Transverse colon (tissue), 4 donors: Measurements from ENCODE around the gene BANP. TPM values are rescaled to one million over a fixed set of nuclear protein-coding genes. Genes with fewer than 3 reads are reported as not detected.

ENCODE experiments used
- DNase-seq: peaks from one replicate; pipeline ENCODE4 v3.0.0-alpha.2; 2019
- H3K27ac ChIP-seq, 4 donors: fragments of 200-600 bp; sonication (generic); 2 replicates each; pipeline ENCODE4 v1.5.1; 2016 to 2018; ENCODE audit warnings: inconsistent platforms in 4 of 4
- H3K27me3 ChIP-seq: fragments of 200-600 bp; sonication (generic); 2 replicates; pipeline ENCODE4 v1.5.1; 2017; ENCODE audit warnings: inconsistent platforms
- H3K36me3 ChIP-seq, 4 donors: fragments of 200-600 bp; sonication (generic); 2 replicates each; pipeline ENCODE4 v1.5.1; 2017 to 2019; ENCODE audit warnings: inconsistent platforms in 4 of 4
- H3K4me1 ChIP-seq, 4 donors: fragments of 200-600 bp; sonication (generic); 2 replicates each; pipeline ENCODE4 v1.5.1; 2017 to 2020; ENCODE audit warnings: inconsistent platforms in 4 of 4
- H3K4me3 ChIP-seq, 4 donors: fragments of 200-600 bp; sonication (generic); 1 replicate in 1 of 4; 2 replicates in 3 of 4; pipeline versions ENCODE4 v1.5.1 to v1.6.1; 2017 to 2019; ENCODE audit warnings: inconsistent platforms in 4 of 4
- H3K9me3 ChIP-seq, 2 donors: fragments of 200-600 bp; sonication (generic); 2 replicates each; pipeline ENCODE4 v1.5.1; 2017 to 2019; ENCODE audit warnings: inconsistent platforms in 2 of 2
- CTCF ChIP-seq, 5 experiments: fragments of 200-600 bp in 3 of 5; fragments of 450-650 bp in 2 of 5; sonication (generic) in 3 of 5; IDR thresholded peaks; 1 replicate in 2 of 5; 2 replicates in 3 of 5; pipeline ENCODE4 v1.5.1; 2016 to 2017; ENCODE audit warnings: antibody characterized with exemption in 5 of 5, inconsistent platforms in 3 of 5, mild to moderate bottlenecking in 2 of 5, moderate library complexity in 1 of 5
- EP300 ChIP-seq: sonication (generic); formaldehyde crosslinking; IDR thresholded peaks from one replicate; pipeline ENCODE4 v1.6.1; 2017; ENCODE audit warnings: antibody characterized with exemption, low read depth
- POLR2A ChIP-seq: fragments of 450-650 bp; IDR thresholded peaks from one replicate; pipeline ENCODE4 v1.6.1; 2016; ENCODE audit warnings: antibody characterized with exemption, mild to moderate bottlenecking, moderate library complexity
- POLR2AphosphoS5 ChIP-seq, 3 donors: sonication (generic); formaldehyde crosslinking; IDR thresholded peaks; one replicate each; pipeline ENCODE4 v1.6.1; 2016; ENCODE audit warnings: antibody characterized with exemption in 3 of 3
- WGBS, 2 donors: methylation state at CpG; one replicate each; pipeline ENCODE4 v1.1.5; 2018; ENCODE audit warnings: low coverage in 1 of 2; 5-methylcytosine and 5-hydroxymethylcytosine counted together
- in situ Hi-C, 4 donors: fragments of 200-750 bp; cut with MboI; loops; one replicate each; pipeline versions ENCODE4 v1.15.0 to v1.15.1; 2017; ENCODE audit warnings: low sequenced_read_pairs in 3 of 4, low pct_ligation_motif_present in 1 of 4, low pct_unique_long_range_greater_than_20kb in 1 of 4
- intact Hi-C: fragments of 100-400 bp; cut with DNase I; formaldehyde crosslinking; loops from one replicate; pipeline ENCODE4 v1.15.1; 2023; ENCODE audit warnings: low total_unique reads
- total RNA-seq, 4 donors: library from RNA; depleted of rRNA; stranded (reverse); fragments of >200 nt; gene quantifications; one replicate each; pipeline ENCODE4 v1.1.0, GENCODE V29; 2016

Gene BANP
- total RNA-seq, 4 donors from 2014 or later: 15.3 to 25.1 (median 18.7) TPM

- Histone ChIP-seq H3K9me3 (no peaks in the 10 kb centered on the region), H3K4me3 (no peak overlapping the region), H3K27me3 (no peaks in the 10 kb centered on the region), H3K27ac (no peak overlapping the region), H3K4me1 (peaks cover 18 to 36% (median 24%) of the 10 kb centered on the region in 4 donors), H3K36me3 (no peaks in the 10 kb centered on the region)
- TF ChIP-seq CTCF (IDR thresholded peaks at IDR 0.05): no peak
- no peak for TF ChIP-seq EP300
- TF ChIP-seq POLR2A: no peak
- no peak for TF ChIP-seq POLR2AphosphoS5 (IDR thresholded peaks at IDR 0.05)
- DNase-seq: peak; percentile 41
- WGBS, 2 donors: 87% methylated on average over 8 to 16 of the region's 16 CpGs
- intact Hi-C loops: no loop called here
- in situ Hi-C loops: no loop called here
Measured at GRCh38 chr16:87949071-87949744, 2.0 kb upstream of the BANP start.

- Histone ChIP-seq H3K4me3 (peak overlapping the region; percentile 95 to 100 (median 97)), H3K4me1 (peaks cover 16 to 46% (median 40%) of the 10 kb centered on the region in 4 donors), H3K27ac (peak overlapping the region; percentile 88 to 98 (median 98)), H3K27me3 (no peaks in the 10 kb centered on the region), H3K36me3 (no peaks in the 10 kb centered on the region), H3K9me3 (no peaks in the 10 kb centered on the region)
- TF ChIP-seq POLR2A (peak; percentile 15), EP300 (no peak), CTCF (IDR thresholded peaks at IDR 0.05) (peak in 3 of 5 experiments; percentile 1 to 27 (median 26)), POLR2AphosphoS5 (IDR thresholded peaks at IDR 0.05) (no peak)
- intact Hi-C loops (no loop called here), in situ Hi-C loops (no loop called here)
- DNase-seq: peak; percentile 35
- WGBS, 2 donors: 3 to 40% methylated on average over 1 to 37 of the region's 82 CpGs
Measured at GRCh38 chr16:87951552-87952538, 611 bp downstream of the BANP start.

GRCh38 chr16:87952751-87953150 lies 1.5 kb downstream of the BANP start:
- in situ Hi-C loops (no loop called here), intact Hi-C loops (no loop called here)
- TF ChIP-seq POLR2AphosphoS5 (IDR thresholded peaks at IDR 0.05) (no peak), CTCF (IDR thresholded peaks at IDR 0.05) (no peak), POLR2A (no peak), EP300 (no peak)
- 91 to 92% methylated on average over 4 to 16 of the region's 16 CpGs for WGBS, 2 donors
- DNase-seq: no peak
- Histone ChIP-seq H3K36me3 (no peaks in the 10 kb centered on the region), H3K4me3 (peak overlapping the region in 2 of 4 donors; percentile 96 to 98), H3K27ac (peak overlapping the region; percentile 88 to 98 (median 98)), H3K9me3 (no peaks in the 10 kb centered on the region), H3K4me1 (peaks cover 16 to 46% (median 40%) of the 10 kb centered on the region in 4 donors), H3K27me3 (no peaks in the 10 kb centered on the region)
